ENCODE data around the gene HEPHL1. TPM values are rescaled to one million over a fixed set of nuclear protein-coding genes. Genes with fewer than 3 reads are reported as not detected.

Gene HEPHL1
- total and polyA plus RNA-seq, 2 donors (not counting 1 experiment from before 2014, with no cell fraction given): not detected

GRCh38 chr11:94031625-94032024 lies 10.5 kb downstream of the HEPHL1 start:
- Histone ChIP-seq H3K36me3 (ENCODE audit: control insufficient read depth, insufficient read depth, low read length) (no peaks in the 10 kb centered on the region), H3K4me2 (ENCODE audit: extremely low read depth, insufficient read depth, low read length) (no peak overlapping the region), H3K4me3 (replicated peaks in 1 of 4; ENCODE audit: control extremely low read depth in 1 of 4, insufficient read depth in 1 of 4, low read depth in 3 of 4, low read length in 4 of 4) (no peak overlapping the region), H2AFZ (ENCODE audit: low read length) (no peak overlapping the region), H4K20me1 (ENCODE audit: control insufficient read depth, extremely low read depth, insufficient read depth, low read length) (no peaks in the 10 kb centered on the region), H3K27ac (ENCODE audit: insufficient read depth, low read length) (no peak overlapping the region), H3K9ac (ENCODE audit: insufficient read depth, low read length) (no peak overlapping the region), H3K4me1 (ENCODE audit: control insufficient read depth, extremely low read depth, insufficient read depth, low read length) (no peaks in the 10 kb centered on the region), H3K9me3 (ENCODE audit: control insufficient read depth, insufficient read depth, low read depth, low read length) (no peaks in the 10 kb centered on the region), H3K27me3 (ENCODE audit: control insufficient read depth, insufficient read depth, low read length) (no peaks in the 10 kb centered on the region), H3K79me2 (ENCODE audit: control insufficient read depth, insufficient read depth, low read length) (no peaks in the 10 kb centered on the region)
- DNase-seq (ENCODE audit: low read depth in 2 of 2): no peak
- TF ChIP-seq CTCF (conservative IDR thresholded peaks at IDR 0.05 in 1 of 2, IDR thresholded peaks at IDR 0.05 in 1 of 2; ENCODE audit: low read depth in 1 of 2, low read length in 2 of 2) (no peak), EZH2 (IDR thresholded peaks at IDR 0.05; ENCODE audit: low read length, missing control alignments) (no peak)

GRCh38 chr11:94032066-94032465 lies 10.9 kb downstream of the HEPHL1 start:
- Histone ChIP-seq H3K4me3 (replicated peaks in 1 of 4; ENCODE audit: control extremely low read depth in 1 of 4, insufficient read depth in 1 of 4, low read depth in 3 of 4, low read length in 4 of 4) (no peak overlapping the region), H3K27me3 (ENCODE audit: control insufficient read depth, insufficient read depth, low read length) (no peaks in the 10 kb centered on the region), H2AFZ (ENCODE audit: low read length) (no peak overlapping the region), H3K4me1 (ENCODE audit: control insufficient read depth, extremely low read depth, insufficient read depth, low read length) (no peaks in the 10 kb centered on the region), H3K4me2 (ENCODE audit: extremely low read depth, insufficient read depth, low read length) (no peak overlapping the region), H3K36me3 (ENCODE audit: control insufficient read depth, insufficient read depth, low read length) (no peaks in the 10 kb centered on the region), H4K20me1 (ENCODE audit: control insufficient read depth, extremely low read depth, insufficient read depth, low read length) (no peaks in the 10 kb centered on the region), H3K9ac (ENCODE audit: insufficient read depth, low read length) (no peak overlapping the region), H3K27ac (ENCODE audit: insufficient read depth, low read length) (no peak overlapping the region), H3K79me2 (ENCODE audit: control insufficient read depth, insufficient read depth, low read length) (no peaks in the 10 kb centered on the region), H3K9me3 (ENCODE audit: control insufficient read depth, insufficient read depth, low read depth, low read length) (no peaks in the 10 kb centered on the region)
- TF ChIP-seq EZH2 (IDR thresholded peaks at IDR 0.05; ENCODE audit: low read length, missing control alignments) (no peak), CTCF (conservative IDR thresholded peaks at IDR 0.05 in 1 of 2, IDR thresholded peaks at IDR 0.05 in 1 of 2; ENCODE audit: low read depth in 1 of 2, low read length in 2 of 2) (no peak)
- DNase-seq (ENCODE audit: low read depth in 2 of 2): no peak

GRCh38 chr11:94032725-94033124 lies 11.6 kb downstream of the HEPHL1 start:
- Histone ChIP-seq H3K9ac (ENCODE audit: insufficient read depth, low read length) (no peak overlapping the region), H3K9me3 (ENCODE audit: control insufficient read depth, insufficient read depth, low read depth, low read length) (no peaks in the 10 kb centered on the region), H3K4me3 (replicated peaks in 1 of 4; ENCODE audit: control extremely low read depth in 1 of 4, insufficient read depth in 1 of 4, low read depth in 3 of 4, low read length in 4 of 4) (no peak overlapping the region), H3K4me2 (ENCODE audit: extremely low read depth, insufficient read depth, low read length) (no peak overlapping the region), H3K27me3 (ENCODE audit: control insufficient read depth, insufficient read depth, low read length) (no peaks in the 10 kb centered on the region), H2AFZ (ENCODE audit: low read length) (no peak overlapping the region), H3K27ac (ENCODE audit: insufficient read depth, low read length) (no peak overlapping the region), H4K20me1 (ENCODE audit: control insufficient read depth, extremely low read depth, insufficient read depth, low read length) (no peaks in the 10 kb centered on the region), H3K36me3 (ENCODE audit: control insufficient read depth, insufficient read depth, low read length) (no peaks in the 10 kb centered on the region), H3K79me2 (ENCODE audit: control insufficient read depth, insufficient read depth, low read length) (no peaks in the 10 kb centered on the region), H3K4me1 (ENCODE audit: control insufficient read depth, extremely low read depth, insufficient read depth, low read length) (no peaks in the 10 kb centered on the region)
- TF ChIP-seq CTCF (conservative IDR thresholded peaks at IDR 0.05 in 1 of 2, IDR thresholded peaks at IDR 0.05 in 1 of 2; ENCODE audit: low read depth in 1 of 2, low read length in 2 of 2) (no peak), EZH2 (IDR thresholded peaks at IDR 0.05; ENCODE audit: low read length, missing control alignments) (no peak)
- no peak for DNase-seq (ENCODE audit: low read depth in 2 of 2)
